Body of pancreas (tissue), 4 donors: ENCODE measurements around the gene GEMIN4. TPM values are rescaled to one million over a fixed set of nuclear protein-coding genes. Genes with fewer than 3 reads are reported as not detected.

Experiments used
- ATAC-seq: fragments of 150-250 bp; one replicate; pipeline ENCODE4 v1.9.1; 2016
- DNase-seq, 4 donors: peaks; one replicate each; pipeline ENCODE4 v3.0.0-alpha.2; 2019
- H3K27ac ChIP-seq, 4 donors: fragments of 200-600 bp; sonication (generic); 1 replicate in 3 of 4; 2 replicates in 1 of 4; pipeline versions ENCODE4 v1.5.1 to v1.6.1; 2016 to 2019; ENCODE audit warnings: mild to moderate bottlenecking in 1 of 4, mixed read lengths in 1 of 4, moderate library complexity in 1 of 4
- H3K27me3 ChIP-seq, 2 donors: fragments of 200-600 bp; sonication (generic); one replicate each; pipeline ENCODE4 v1.6.0; 2016; ENCODE audit warnings: mild to moderate bottlenecking in 1 of 2
- H3K36me3 ChIP-seq, 2 donors: fragments of 200-600 bp; sonication (generic); replicated peaks in 1 of 2; 2 replicates each; pipeline ENCODE4 v1.5.1; 2016; ENCODE audit warnings: low read depth in 2 of 2; ENCODE audit not compliant: insufficient read depth in 1 of 2
- H3K4me1 ChIP-seq: fragments of 200-600 bp; sonication (generic); one replicate; pipeline ENCODE4 v1.6.0; 2016
- H3K4me3 ChIP-seq, 2 donors: fragments of 200-600 bp; sonication (generic); 1 replicate in 1 of 2; 2 replicates in 1 of 2; pipeline ENCODE4 v1.5.1; 2016 to 2019
- H3K9me3 ChIP-seq, 3 donors: fragments of 200-600 bp; sonication (generic); 1 replicate in 2 of 3; 2 replicates in 1 of 3; pipeline ENCODE4 v1.5.1; 2016
- POLR2A ChIP-seq, 3 donors: fragments of 450-650 bp; IDR thresholded peaks; one replicate each; pipeline ENCODE4 v1.6.1; 2016; ENCODE audit warnings: antibody characterized with exemption in 3 of 3, mild to moderate bottlenecking in 2 of 3
- WGBS, 2 donors: methylation state at CpG; one replicate each; pipeline ENCODE4 v1.1.5; 2017; 5-methylcytosine and 5-hydroxymethylcytosine counted together
- intact Hi-C: fragments of 100-400 bp; cut with DNase I; formaldehyde crosslinking; loops from one replicate; pipeline ENCODE4 v1.15.1; 2023
- total RNA-seq, 2 donors: library from RNA; depleted of rRNA; stranded (reverse); fragments of >200 nt; gene quantifications; one replicate each; pipeline ENCODE4 v1.1.0, GENCODE V29; 2016
- TF ChIP-seq, protein P1 (sequence below), 7 experiments: fragments of 450-650 bp in 4 of 7; fragments of 200-600 bp in 3 of 7; sonication (generic) in 3 of 7; IDR thresholded peaks; one replicate each; pipeline ENCODE4 v1.5.1; 2016 to 2019; ENCODE audit warnings: antibody characterized with exemption in 7 of 7

GEMIN4 gene
- total RNA-seq, 2 donors from 2014 or later: 5.6 to 7.3 TPM

- Histone ChIP-seq H3K27me3 (no peaks in the 10 kb centered on the region), H3K27ac (peak overlapping the region; percentile 68 to 82 (median 74)), H3K4me1 (peaks cover 19% of the 10 kb centered on the region), H3K9me3 (no peaks in the 10 kb centered on the region), H3K4me3 (peak overlapping the region; percentile 52 to 72), H3K36me3 (no peaks in the 10 kb centered on the region)
- peak; percentile 64 for ATAC-seq
- 8 to 31% methylated on average over 10 to 55 of the region's 57 CpGs for WGBS, 2 donors
- DNase-seq: peak; percentile 63 to 70 (median 65)
- intact Hi-C loops: no loop called here
- TF ChIP-seq, protein P1, sequence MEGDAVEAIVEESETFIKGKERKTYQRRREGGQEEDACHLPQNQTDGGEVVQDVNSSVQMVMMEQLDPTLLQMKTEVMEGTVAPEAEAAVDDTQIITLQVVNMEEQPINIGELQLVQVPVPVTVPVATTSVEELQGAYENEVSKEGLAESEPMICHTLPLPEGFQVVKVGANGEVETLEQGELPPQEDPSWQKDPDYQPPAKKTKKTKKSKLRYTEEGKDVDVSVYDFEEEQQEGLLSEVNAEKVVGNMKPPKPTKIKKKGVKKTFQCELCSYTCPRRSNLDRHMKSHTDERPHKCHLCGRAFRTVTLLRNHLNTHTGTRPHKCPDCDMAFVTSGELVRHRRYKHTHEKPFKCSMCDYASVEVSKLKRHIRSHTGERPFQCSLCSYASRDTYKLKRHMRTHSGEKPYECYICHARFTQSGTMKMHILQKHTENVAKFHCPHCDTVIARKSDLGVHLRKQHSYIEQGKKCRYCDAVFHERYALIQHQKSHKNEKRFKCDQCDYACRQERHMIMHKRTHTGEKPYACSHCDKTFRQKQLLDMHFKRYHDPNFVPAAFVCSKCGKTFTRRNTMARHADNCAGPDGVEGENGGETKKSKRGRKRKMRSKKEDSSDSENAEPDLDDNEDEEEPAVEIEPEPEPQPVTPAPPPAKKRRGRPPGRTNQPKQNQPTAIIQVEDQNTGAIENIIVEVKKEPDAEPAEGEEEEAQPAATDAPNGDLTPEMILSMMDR (IDR thresholded peaks at IDR 0.05): no peak
- TF ChIP-seq POLR2A (IDR thresholded peaks at IDR 0.05): peak in 2 of 3 donors; percentile 25 to 57
Measured at GRCh38 chr17:732902-733720, 19.0 kb downstream of the GEMIN4 start.

- Histone ChIP-seq H3K27ac (peak within 1 kb of the TSS; percentile 68 to 84 (median 78)), H3K4me1 (peaks cover 19% of the 10 kb centered on the region), H3K27me3 (no peaks in the 10 kb centered on the region), H3K9me3 (no peaks in the 10 kb centered on the region), H3K36me3 (no peaks in the 10 kb centered on the region), H3K4me3 (peak within 1 kb of the TSS; percentile 52 to 72)
- WGBS, 2 donors: 0% methylated on average over 45 of the region's 126 CpGs; no CpG with 5 or more reads in 1 of the 2 donors
- intact Hi-C loops: no loop called here
- TF ChIP-seq, protein P1 (IDR thresholded peaks at IDR 0.05): peak in 1 of 7 experiments; percentile 4
- peak; percentile 35 to 49 (median 36) for TF ChIP-seq POLR2A (IDR thresholded peaks at IDR 0.05)
- DNase-seq (peak; percentile 78 to 87 (median 82)), ATAC-seq (peak; percentile 86)
Measured at GRCh38 chr17:732067-732901, 19.8 kb downstream of the GEMIN4 start, which contains the start of gene TLCD3A. Gene TLCD3A (plus strand): TSS chr17:732596. CDS start chr17:732648, 52 bp downstream.

DNA sequence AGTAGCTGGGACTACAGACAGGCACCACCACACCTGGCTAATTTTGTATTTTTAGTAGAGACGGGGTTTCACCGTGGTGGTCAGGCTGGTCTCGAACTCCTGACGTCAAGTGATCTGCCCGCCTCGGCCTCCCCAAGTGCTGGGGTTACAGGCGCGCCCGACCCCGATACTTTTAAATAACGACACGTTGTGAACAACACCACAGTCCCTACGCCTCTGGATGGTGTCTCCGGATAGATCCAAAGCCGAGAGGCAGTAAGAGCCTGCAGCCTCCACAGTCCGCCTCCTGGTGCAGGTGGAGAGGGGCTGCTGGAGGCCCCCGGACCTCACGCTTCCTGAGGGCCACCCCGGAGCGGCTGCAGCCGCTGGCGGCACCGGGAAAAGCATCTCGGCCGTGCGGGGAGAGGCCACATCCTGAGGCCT is 20.4 kb downstream of the GEMIN4 start:
- Histone ChIP-seq H3K27ac (peak overlapping the region; percentile 50 to 84 (median 74)), H3K27me3 (no peaks in the 10 kb centered on the region), H3K36me3 (no peaks in the 10 kb centered on the region), H3K4me3 (peak overlapping the region; percentile 30 to 71), H3K9me3 (no peaks in the 10 kb centered on the region), H3K4me1 (peaks cover 19% of the 10 kb centered on the region)
- DNase-seq: no peak
- intact Hi-C loops: no loop called here
- TF ChIP-seq, protein P1 (IDR thresholded peaks at IDR 0.05): no peak
- TF ChIP-seq POLR2A (IDR thresholded peaks at IDR 0.05): no peak
- ATAC-seq: peak; percentile 7
- 8 to 17% methylated on average over 6 to 26 of the region's 26 CpGs for WGBS, 2 donors

- no peaks in the 10 kb centered on the region for H3K9me3 ChIP-seq
- WGBS, 2 donors: 91 to 92% methylated on average over 5 of the region's 5 CpGs
- H3K36me3 ChIP-seq: no peaks in the 10 kb centered on the region
- H3K27ac ChIP-seq: no peak overlapping the region
- intact Hi-C loops: no loop called here
- H3K27me3 ChIP-seq: no peaks in the 10 kb centered on the region
- no peak for DNase-seq
- no peak for TF ChIP-seq POLR2A (IDR thresholded peaks at IDR 0.05)
- TF ChIP-seq, protein P1 (IDR thresholded peaks at IDR 0.05): no peak
- peaks cover 29% of the 10 kb centered on the region for H3K4me1 ChIP-seq
- no peak for ATAC-seq
- H3K4me3 ChIP-seq: no peak overlapping the region
Measured at GRCh38 chr17:728911-729310, 23.2 kb downstream of the GEMIN4 start.
